OCI-LY1 (cell line): ENCODE measurements around the gene CBFA2T3.

ENCODE experiments used
- EZH2 ChIP-seq: fragments of 200-600 bp; sonication (generic), shearing (Covaris generic); IDR thresholded peaks from 2 replicates; pipeline ENCODE4 v1.8.0; 2017; ENCODE audit warnings: borderline replicate concordance, mixed run types, mild to moderate bottlenecking, antibody characterized with exemption, low read length, moderate library complexity, mixed read lengths
- TF ChIP-seq, protein P1 (sequence below): fragments of 200-600 bp; sonication (generic), shearing (Covaris generic); IDR thresholded peaks from 2 replicates; pipeline ENCODE4 v1.5.1; 2017; ENCODE audit warnings: mild to moderate bottlenecking, antibody characterized with exemption, low read length, moderate library complexity, mixed read lengths

DNA sequence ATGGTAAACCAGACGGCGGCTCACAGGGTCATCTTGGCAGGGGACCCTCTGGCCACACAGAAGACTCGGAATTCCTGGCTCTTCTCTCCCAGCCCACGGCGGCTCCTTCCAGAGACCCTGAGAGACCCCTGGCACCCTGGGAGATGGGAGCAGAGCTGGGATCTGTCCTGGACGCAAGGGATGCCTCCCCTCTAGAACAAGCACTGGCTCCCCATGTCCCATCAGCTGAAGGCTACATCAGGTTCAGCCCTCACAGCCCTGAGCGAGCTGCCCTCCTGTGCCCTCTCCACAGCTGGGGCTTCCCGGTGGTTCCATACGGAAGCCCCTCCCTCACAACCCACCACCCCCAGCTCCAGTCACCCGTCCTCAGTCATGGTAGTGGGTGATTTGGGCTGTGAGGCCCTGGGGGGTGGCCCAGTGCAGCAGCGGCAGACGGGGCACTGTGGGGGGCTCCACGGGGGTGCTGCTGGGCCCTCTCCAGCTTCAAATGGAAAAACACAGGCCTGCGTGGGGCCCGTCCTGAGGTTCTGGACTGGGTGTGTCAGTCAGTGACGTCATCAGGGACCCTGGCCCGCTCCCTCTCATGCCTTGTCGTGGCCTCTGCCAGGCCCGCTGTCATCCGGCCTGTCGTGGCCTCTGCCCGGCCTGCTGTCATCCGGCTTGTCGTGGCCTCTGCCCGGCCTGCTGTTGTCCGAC lies 13.0 kb upstream of the CBFA2T3 start:
- TF ChIP-seq, protein P1, sequence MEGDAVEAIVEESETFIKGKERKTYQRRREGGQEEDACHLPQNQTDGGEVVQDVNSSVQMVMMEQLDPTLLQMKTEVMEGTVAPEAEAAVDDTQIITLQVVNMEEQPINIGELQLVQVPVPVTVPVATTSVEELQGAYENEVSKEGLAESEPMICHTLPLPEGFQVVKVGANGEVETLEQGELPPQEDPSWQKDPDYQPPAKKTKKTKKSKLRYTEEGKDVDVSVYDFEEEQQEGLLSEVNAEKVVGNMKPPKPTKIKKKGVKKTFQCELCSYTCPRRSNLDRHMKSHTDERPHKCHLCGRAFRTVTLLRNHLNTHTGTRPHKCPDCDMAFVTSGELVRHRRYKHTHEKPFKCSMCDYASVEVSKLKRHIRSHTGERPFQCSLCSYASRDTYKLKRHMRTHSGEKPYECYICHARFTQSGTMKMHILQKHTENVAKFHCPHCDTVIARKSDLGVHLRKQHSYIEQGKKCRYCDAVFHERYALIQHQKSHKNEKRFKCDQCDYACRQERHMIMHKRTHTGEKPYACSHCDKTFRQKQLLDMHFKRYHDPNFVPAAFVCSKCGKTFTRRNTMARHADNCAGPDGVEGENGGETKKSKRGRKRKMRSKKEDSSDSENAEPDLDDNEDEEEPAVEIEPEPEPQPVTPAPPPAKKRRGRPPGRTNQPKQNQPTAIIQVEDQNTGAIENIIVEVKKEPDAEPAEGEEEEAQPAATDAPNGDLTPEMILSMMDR = no peak
- TF ChIP-seq EZH2 = no peak
